GM21447 (cell line): Measurements from ENCODE around the gene GUCY2C.
A peak's percentile ranks its signal among the peaks of the same experiment; 100 is the strongest.

Experiments
- ATAC-seq: cut with Tn5 transposase; IDR thresholded peaks from one replicate; pipeline ENCODE4 v1.9.1; 2021; ENCODE audit not compliant: unreplicated experiment

The GUCY2C gene

DNA sequence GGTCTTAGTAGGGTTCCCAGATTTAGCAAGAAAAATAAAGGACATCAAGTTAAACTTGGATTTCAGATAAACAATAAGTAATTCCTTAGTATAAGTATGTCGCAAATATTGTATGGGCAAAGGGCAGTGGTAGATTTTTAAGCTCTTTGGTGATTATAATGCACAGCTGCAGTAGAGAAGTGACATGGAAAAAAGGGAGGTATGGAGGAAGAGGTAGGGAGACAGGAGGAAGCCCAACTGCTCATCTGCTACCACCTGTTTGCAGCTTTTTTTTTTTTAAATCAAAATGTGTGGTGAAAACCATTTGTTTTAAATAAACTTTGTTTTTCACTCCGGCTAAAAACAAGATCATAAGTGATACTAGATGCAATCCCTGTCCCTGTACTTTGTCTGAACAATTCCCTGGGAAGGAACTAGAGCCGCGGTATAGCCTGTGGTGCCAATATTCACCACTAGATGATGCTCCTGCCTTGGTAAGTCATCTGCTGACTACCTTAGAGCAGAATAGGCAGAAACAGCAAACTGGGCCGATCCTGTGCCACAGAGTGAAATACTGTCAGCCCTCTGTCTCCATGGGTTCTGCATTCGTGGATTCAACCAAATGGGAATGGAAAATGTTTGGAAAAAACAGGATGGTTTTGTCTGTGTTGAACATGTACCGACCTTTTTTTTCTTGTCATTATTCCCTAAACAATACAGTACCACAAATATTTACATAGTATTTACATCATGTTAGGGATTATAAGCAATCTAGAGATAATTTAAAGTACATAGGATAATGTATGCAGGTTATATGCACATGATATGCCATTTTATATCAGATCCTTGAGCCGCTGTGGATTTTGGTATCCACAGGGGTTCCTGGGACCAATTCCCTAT lies 66.3 kb downstream of the GUCY2C start:
- ATAC-seq: peak; percentile 98

DNA sequence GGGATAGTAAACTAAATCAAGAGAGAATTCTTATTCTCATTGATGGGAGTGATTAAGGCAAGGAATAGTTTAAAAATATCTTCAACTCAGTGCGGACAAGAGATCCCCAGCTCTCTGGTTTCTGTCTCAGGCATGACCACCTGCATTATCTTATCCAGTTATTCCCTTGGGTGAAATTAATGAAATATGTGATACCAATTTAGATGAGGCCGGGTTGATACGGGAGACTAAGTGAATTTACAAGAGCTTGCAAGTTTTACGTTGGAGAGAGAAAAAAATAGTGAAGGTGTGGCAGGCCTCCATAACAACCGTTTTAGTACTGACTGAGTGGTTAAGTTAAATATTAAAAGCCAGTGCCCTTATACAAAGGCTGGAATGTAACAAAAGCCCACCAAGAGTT lies 67.6 kb downstream of the GUCY2C start:
- no peak for ATAC-seq

DNA sequence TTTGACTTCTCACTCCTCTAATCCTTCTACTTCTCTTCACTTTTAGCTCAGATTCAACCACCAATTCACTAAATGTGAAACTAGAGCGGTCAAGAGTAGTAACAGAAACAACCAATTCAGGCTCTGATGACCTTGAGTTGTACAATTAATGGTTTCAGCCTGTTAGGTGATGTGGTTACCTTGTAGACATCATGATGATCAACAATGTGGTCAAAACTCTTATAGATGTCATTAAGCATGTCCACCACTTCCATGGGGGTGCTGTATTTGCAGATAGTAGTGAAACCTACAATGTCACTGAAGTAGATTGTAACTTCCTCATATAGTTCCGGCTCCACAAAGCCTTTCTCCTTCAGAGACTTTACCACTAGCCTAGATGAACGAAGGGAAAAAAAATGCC lies 74.6 kb downstream of the GUCY2C start:
- ATAC-seq: peak; percentile 71

DNA sequence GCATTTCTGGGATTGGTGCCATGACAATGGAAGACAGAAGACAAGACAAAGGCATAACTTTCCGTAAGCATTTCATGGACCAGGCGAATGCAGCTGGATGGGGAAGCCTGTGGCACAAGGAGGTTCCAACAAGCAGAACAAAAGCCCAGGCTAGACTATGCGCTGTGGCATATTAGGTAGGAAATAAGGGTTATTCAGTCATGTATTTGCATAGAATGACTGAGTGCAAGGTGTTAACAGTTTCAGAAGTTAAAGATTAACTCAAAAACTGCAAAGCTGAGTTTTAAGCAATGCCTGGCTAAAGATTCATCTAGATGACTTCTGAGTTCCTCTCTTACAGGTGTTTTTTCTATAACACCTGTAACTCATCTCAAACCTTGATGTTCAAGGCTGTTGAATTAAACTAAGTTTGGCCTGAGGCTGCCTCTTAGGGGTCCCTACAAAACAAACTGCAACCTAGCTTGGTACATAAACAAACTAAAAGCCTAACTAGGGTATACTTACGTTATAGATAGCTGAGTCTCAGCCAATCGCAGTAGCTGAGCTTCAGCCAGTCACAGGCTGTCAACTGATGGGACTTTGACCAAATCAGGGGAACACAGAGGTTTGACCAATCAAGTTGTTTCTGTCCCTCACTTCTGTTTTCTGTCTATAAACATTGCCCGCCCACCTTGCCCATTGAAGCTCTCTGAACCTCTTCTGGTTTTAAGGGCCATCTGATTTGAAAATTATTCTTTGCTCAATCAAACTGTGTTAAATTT lies 76.5 kb downstream of the GUCY2C start:
- peak; percentile 57 for ATAC-seq

DNA sequence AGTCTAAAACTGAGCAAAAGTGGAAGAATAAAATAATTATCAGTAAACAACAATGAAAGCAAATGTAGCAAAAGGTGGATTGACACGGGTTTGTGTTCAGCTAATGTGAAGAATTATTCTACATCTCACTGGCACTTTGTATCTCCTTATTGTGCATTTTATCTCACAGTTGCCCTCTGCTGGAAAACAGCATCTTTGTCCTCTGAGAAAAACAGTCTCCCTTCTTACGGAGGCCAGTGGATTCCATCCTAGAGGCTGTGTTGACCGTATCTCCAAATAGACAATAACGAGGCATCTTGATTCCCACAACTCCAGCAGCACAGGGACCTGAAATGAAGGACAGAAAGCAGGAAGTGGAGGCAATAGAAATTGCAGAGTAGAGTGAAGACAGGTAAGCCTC lies 77.4 kb downstream of the GUCY2C start:
- ATAC-seq: no peak

DNA sequence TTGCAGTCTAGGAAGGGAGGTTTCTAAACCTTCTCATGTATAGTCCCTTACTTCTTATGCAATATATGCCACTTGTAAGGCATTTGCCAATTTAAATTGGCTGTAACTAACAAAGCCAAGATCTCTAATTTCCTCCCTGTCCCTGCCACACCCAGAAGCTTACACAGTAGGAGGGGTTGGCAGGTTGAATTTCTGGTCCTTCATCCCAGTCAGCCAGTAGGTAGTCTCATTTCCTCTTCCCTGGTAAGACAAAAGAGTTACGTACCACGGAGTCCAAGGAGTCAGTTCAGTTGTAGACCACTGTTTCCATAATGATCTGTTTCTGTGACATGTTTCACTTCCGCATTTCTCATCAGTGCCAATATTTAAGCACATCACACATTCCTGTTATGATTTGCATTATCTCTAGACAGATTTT lies 81.7 kb downstream of the GUCY2C start:
- ATAC-seq: peak; percentile 53

DNA sequence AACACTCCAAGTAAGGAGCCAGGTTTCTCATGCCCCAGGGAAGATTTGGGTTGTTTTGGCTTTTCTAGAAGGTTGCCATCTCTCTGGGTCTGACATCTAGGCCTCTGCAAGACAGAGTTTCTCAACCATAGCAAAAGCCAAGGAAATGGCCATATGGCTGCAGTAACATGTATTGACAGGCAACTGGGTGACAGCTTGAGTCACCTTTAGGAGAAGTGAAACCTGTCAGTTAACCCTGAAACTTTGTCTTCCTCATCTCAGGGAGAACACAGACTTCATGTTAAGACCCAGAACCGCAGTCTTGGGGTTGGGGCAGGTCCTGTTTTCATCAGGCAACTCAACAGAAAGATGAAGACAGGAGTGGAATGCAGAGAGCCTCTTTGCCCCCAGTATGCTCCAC lies 82.7 kb downstream of the GUCY2C start:
- ATAC-seq: peak; percentile 96

DNA sequence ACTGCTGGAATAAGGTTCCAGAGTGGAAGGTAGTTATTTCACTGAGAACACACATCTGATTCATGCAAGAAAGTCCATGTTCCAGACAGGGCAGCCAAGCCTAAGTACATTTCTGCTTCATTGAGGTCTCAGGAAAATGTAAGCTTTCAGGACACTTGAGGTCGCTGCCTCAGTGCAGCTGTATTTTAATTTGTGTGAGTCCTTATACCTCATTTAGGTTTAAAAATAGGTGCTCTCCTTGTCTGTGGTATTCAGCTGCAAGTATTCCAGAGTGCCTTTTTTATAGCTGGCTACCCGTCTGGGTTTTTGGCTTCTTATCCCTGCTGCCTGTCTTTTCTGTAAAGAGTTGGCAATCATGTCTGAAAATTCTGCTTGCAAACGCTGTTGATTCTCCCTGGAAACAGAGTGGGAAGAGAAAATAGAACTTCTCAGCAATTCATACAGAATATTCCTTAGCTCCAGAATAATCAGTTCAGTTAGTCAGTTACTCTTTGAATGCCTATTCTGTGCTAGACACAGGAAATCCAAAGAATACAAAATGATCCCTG lies 83.4 kb downstream of the GUCY2C start:
- no peak for ATAC-seq

DNA sequence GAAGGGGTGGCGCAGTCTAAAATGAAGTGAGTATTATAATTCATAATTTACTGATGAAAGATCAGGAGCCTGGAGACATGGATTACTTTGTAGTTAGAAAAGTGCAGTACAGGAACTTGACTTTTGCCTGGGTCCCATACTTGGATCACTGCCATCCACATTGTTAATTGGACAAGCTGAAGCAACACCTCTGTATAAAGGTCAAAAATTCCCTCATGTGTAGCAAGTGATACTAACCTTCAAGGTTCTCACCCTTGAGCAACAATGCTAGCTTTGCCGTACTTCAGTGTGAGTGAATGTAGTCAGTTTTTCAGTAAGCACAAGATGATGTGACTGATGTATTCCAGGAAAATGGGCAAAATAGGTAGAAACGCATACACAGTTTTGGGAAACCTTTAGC lies 84.1 kb downstream of the GUCY2C start:
- ATAC-seq: no peak

DNA sequence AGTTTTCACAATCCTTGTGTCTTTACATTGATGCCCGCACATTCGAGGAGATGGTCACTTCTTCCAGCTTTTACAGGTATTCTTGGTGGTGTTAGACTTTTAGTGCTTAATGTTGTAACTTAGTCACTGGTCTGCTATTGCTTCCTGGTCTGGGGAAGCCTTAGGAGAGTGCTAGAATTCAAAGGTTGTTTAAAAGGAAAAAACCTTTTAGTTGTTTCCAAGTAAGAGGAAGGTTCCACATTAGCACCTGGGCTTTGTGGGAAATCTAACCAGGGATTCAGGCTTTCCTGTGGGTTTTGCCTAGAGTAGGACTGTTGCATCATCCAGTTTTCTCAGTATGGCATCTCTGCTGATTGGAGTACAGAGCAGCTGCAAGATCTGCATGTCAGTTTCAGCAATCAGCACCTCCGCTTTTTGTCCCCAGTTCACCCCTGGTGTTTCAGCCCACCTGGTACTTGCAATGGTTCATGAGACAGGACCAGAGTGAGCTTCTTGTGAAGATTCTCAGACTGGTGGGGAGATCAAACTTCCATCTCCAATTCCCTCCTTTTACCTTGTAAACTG lies 84.7 kb downstream of the GUCY2C start:
- ATAC-seq: no peak

DNA sequence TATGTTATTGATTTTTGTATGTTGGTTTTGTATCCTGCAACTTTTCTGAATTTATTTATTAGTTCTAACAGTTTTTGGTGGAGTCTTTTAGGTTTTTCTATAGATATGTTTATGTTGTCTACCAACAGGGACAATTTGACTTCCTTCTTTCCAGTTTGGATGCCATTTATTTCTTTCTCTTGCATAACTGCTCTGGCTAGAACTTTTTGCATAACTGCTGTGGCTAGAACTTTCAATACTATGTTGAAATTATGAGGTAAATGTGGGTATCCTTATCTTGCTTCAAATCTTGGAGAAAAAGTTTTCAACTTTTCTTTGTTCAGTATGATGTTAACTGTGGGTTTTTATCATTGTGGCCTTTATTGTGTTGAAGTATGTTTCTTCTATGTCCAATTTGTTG lies 88.8 kb downstream of the GUCY2C start:
- no peak for ATAC-seq

DNA sequence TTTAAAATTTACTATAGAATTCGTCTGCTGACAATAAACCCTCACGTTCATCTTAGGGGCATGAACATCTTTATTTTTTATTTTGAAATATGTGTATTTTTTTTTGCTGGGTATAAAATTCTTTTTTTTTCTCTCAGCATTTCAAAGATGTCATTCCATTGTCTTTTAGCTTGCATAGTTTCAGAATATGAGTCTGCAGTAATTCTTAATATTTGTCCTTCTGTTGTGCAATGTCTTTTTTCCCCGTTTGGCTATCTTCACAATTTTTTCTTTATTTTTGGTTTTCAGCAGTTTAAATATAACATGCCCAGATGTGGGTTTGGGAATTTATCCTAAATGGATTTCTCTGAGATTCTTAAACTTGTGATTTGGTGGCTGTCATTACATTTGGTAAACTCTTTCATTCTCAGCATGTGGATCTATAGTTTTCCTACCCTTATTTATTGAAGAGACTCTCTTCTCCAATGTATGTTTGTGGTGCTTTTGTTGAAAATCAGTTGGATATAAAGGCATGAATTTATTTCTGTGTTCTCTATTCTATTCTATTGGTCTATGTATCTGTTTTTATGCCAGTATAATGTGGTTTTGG lies 90.9 kb downstream of the GUCY2C start:
- no peak for ATAC-seq

DNA sequence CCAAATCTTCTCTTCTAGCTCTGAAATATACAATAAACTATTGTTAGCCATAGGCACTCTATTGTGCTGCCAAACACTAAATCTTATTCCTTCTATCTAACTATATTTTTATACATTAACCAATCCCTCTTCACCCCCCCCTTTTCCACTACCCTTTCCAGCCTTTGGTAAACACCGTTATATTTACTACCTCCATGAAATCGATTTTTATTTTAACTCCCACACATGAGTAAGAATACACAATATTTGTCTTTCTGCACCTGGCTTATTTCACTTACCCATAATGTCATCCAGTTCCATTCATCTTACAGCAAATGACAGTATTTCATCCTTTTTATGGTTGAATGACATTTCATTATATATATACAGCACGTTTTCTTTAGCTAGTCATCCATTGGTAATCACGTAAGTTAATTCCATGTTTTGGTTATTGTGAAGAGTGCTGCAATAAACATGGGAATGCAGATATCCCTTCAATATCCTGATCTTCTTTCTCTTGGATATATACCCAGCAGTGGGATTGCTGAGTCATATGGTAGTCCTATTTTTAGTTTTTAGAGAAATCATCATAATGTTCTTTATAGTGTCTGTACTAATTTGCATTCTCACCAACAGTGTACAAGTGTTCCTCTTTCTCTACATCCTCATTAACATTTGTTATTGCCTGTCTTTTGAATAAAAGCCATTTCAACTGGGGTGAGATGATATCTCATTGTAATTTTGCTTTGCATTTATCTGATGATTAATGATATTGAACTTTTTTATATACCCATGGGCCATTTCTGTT lies 94.5 kb downstream of the GUCY2C start:
- ATAC-seq: no peak

DNA sequence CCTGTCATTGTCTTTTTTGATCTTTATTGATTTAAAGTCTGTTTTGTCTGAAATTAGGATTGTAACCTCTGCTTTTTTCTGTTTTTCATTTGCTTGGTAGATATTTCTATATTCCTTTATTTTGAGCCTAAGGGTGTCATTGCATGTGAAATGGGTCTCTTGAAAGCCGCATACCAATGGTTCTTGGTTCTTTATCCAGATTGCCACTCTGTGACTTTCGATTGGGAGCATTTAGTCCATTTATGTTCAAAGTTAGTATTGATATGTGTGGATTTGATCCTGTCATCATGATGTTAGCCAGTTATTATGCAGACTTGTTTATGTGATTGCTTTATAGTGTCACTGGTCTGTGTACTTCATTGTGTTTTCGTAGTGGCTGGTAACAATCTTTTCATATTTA lies 98.9 kb downstream of the GUCY2C start:
- no peak for ATAC-seq

DNA sequence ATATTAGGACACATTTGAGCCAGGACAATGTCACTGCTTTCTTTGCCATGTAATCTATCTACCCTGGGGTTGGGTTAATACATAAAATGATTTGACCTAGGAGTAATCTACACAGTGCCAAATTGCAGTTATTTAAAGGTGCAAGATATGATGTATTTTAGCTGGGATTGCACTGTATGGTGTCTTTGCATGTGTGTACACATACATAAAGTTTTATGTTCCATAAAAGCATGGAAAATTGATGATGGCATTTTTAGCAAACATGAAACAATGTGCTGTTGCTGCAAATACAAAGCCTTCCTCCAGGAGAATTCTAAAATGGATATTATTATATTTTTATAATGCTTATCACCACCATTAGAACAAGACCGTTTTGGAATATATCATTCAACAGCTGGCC lies 104.7 kb downstream of the GUCY2C start:
- ATAC-seq: no peak

DNA sequence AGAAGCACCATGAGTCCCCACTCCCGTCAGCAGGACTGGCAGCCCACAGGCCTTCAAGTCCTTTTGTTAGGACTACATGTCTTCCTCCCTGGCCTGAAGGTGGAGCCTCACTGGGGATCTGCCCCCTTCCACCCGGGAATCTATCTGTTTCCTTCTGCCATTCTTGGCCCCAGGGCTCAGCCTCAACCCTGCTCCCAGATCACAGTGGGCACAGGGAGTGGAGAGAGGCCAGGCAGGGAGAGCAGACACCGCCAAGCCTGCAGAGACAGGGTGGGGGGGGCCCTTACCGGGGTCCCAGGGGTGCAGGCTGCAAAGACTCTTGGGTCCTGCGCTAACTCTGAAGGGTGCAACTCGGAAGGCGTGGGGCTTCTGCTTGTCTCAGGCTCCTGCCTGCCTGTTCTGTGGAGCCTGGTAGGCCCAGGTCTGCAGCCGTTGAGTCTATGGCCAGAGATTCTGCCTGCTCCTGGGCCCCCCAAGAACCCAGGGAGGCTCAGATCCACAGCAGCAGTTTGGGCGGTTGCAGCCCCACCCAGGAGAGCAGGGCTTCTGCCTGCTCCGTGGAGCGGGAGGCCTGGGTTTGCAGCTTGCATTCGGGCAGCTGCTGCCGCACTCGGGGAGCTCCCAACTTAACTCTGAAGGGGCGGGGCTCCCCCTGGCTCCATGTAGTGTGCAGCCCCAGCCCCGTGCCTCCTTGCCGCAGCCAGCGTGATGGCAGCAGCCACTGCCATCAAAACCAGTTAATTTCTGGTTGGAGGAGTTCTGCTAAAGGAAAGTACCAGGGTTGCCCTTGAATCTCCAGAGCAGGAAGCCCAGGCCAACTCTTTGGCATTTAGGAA lies 107.0 kb downstream of the GUCY2C start:
- no peak for ATAC-seq

DNA sequence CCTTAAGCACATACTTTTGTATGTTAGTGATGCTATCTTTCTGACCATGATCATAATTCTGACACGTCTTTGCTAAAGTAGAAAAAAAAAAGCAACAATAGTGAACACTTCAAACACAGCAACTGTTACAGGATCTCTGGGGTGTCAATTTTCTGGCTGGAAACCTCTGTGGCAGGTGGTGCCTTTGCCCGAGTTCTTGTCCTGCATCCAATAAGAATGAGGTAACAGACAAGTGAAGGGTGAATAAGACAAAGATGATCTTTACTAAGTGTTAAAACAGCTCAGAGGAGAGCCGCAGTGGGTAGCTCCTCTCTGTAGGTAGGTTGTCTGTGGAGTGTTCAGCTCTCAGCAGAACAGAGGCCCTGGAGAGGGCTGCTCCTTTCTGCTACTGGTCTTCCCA lies 107.8 kb downstream of the GUCY2C start:
- no peak for ATAC-seq

DNA sequence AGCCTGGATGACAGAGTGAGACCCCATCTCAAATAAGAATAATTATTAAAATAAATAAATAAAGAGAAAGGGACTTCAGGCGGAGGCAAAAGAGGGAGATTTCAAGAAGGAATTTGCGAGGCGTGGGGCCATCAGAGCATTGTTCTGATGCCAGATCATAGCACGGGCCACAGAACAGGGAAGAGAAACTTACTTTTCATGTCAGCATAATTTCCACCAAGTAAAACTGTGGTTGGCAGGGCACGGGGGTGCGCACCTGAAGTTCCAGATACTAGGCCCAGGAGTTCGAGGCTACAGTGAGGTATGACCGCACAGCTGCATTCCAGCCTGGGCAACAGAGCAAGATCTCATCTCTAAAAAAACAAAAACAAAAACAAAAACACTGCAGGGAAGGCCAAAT lies 117.8 kb downstream of the GUCY2C start:
- ATAC-seq: no peak

DNA sequence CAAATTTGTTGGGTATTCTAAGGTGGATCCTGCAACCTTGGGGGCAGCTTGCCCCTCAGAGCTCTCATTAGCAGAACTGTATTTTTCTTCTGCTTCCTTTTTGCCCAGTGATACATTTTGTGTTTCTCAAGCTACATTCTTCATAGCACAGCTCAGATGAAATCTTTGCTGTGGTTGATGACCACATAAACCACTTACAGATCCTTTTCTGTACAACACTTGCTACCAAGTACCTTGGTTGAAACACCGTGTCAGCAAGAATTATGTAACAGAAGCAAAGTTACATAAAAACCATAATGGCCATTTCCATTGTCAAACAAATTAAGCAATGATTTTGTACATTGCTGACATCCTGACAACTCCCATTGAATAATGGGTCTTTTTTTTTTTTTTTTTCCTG lies 119.1 kb downstream of the GUCY2C start:
- ATAC-seq: peak; percentile 81

DNA sequence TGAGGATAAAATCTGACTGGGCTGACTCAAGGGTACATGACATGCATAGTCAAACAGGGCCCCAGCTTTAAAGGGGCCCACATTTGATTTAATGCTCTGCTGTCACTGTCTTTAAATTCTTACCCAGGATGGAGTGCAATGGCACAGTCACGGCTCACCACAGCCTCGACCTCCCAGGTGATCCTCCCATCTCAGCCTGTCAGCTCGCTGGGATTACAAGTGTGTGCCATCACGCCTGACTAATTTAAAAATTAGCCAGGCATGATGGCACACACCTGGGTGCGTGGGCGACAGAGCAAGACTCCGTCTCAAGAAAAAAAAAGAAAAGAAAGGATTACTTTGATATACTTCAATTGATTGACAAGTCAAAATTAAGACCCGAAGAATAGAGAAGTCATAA lies 119.5 kb downstream of the GUCY2C start:
- ATAC-seq: no peak
